ENCODE measurements around the gene GBP1.

DNA sequence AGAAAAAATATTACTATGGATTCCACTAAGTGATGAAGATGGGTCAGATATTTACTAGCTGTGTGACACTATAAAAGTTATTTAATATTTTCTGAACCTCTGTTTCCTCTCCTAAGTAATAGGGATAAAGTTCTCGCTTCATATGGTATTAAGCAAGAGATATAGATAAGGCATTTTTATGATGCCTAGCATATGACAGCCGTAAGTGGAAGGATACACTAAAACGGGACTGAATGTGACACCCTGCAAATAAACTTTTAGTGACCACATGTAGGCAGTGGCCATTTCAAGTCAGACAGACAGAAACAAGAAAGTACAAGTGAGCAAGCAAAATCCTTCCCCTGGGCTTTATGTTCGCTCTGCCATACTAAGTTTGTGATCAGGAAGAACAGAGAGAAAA, 56.5 kb downstream of the GBP1 start:
- TF ChIP-seq EZH2 (IDR thresholded peaks at IDR 0.05; ENCODE audit: insufficient read depth, poor library complexity, severe bottlenecking) (no peak), EZH2phosphoT487 (IDR thresholded peaks at IDR 0.05; ENCODE audit: insufficient read depth, low read depth) (no peak)
